Activated CD4-positive, alpha-beta T cell treated with anti-CD3 and anti-CD28 coated beads, Interleukin-2, amount 50 U/mL, for 16 hours (primary cell): ENCODE results near the gene AMDHD2.

Experiments
- DNase-seq: peaks from one replicate; pipeline ENCODE4 v3.0.0-alpha.2; 2020

Gene AMDHD2

DNA sequence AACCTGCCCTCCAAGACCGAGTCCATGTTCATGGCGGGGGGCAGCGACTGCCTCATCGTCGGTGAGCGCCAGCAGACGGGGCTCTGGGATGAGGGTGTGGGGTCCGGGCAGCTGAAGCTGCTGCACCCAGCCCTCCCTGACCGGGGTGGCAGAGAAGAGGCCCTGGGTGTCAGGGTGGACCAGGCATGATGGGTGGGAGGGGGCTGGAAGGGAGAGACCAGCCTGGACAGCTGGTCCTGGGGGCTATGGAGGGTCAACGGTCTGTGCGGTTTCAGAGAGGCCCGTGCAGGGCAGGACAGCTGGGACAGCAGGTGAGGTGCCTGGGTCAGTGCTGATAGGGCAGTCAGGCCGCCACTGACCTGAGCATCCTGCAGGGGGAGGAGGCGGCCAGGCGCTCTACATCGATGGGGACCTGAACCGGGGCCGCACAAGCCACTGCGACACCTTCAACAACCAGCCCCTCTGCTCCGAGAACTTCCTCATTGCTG, 19.7 kb upstream of the AMDHD2 start:
- DNase-seq, result no peak

DNA sequence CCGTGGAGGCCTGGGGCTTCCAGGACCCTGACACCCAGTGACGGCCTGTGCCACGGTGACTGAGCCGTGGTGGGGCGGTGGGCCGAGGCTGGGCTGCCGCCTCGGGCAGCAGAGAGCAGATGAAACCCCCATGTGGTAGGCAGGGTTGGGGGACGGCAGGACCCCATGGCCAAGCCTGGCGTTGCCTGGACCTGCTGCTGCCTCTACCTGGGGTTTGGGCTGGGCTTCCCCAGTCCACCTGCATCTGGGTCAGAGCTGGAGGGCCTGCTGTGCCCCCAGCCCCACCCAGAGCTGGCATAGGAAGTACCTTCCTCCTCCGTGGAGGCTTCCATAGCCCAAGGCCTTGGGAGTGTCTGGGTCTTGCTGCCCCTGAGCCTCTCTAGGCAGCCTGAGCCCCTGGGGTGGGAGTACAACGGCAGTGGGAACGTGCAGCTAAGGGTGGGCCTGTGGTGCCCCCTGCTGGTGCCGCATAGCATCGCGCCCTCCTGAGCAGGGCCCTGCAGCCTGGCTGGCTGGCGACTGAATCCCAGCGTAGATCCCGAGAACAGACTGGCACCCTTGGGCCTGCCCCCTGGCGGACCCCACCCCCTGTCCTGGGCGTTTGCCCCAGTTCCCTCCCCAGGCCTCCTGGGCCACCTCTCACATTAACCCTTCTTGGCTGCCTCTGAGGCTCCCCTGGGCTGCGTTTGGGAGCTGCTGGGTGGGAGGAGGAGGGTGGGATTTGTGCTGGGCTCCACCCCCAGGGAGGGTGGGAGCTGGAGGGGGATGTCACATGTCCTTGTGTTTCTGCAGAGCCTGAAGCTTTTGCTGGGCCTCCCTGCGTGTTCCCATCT, 19.0 kb upstream of the AMDHD2 start:
- peak; percentile 80 for DNase-seq

DNA sequence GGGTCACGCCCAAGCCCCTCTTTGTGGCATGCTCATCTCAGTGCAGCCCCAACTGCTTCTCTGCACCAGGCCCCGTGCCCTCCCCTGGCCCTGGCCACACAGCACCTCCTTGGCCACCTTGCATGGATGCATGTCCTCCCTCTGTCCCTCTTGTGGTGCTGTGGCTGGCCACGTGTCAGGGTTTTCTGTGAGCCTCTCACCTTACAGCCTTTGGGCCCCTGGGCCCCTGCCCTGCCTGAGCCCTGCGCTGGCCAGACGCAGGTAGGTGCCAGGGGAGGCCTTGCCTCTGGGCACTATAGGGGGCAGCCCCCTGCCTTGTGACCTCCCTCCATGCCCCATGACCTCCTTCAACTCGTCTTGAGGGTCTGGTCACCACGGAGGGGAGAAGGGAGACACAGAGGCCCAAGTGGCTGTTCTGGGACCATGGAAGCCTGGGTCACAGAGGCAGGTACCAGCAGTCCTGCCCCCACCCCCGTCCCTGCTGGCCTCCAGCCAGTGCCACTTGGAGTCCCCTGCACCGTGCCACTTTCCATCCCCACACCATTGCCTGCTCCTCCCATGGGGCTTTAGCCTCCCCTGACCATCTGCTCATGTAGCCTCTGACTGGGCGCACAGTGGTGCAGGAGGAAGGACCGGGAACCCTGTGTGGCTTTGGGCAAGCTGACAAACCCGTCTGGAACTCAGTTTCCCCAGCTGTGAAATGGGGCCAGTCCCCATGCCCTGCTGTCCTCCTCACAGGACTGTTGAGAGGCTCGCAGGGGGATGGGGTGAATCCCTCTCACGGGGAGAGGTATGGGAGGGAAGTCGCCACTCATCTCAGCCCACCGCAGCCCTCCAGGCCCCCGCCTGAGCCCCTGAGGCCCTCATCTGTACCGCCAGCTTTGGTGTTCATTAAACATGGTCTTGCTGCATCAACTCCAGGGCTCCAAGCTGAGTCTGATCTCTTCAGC, 17.9 kb upstream of the AMDHD2 start:
- DNase-seq, result no peak

DNA sequence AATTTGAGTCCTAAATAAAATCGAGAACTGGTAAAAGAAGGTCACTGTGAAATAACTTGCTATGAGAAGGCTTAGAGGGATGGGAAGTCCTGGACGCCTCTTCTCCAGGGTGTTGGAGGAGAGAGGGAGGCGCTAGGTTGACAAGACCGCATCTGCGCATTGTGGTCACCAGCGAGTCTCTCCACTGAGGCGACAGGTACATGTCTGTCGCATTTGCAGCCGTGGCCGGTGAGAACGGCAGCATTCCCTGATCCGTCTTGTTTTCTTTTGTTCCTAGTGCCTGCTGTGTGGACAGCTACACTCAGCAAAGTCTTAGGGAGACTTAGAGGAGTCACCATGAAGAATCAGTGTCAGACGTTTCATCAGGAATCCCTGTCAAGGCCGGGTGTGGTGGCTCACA, 14.5 kb upstream of the AMDHD2 start:
- DNase-seq, result no peak

DNA sequence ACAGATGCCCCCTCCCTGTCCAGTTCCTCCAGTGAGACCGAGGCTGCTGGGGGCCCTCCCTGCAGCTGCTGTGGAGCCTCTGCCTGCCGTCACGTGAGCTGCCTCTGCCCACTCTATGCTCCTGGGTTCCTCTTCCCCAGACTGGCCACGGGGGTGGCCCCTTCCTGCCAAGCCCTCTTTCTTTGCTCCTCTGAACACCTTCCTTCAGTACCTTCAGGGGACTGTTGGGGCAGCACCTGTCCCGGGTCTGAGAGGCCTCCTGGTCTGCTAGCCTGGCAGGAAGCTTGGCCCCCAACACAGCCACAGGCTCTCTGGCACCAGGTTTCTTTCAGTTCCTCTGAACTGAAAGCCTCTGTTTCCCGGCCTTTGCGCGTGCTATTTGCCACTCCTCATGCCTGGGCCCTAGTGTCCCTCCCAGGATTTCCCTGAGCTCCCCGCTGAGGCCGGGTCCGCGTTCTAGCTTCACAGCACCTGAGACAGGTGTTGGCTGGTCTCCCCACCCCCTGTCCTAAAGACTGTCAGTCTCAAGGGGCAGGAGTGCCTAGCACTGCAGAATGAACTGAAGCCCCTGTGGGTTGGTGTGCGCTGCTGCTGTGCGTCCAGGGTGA, 13.0 kb upstream of the AMDHD2 start:
- DNase-seq, result no peak

DNA sequence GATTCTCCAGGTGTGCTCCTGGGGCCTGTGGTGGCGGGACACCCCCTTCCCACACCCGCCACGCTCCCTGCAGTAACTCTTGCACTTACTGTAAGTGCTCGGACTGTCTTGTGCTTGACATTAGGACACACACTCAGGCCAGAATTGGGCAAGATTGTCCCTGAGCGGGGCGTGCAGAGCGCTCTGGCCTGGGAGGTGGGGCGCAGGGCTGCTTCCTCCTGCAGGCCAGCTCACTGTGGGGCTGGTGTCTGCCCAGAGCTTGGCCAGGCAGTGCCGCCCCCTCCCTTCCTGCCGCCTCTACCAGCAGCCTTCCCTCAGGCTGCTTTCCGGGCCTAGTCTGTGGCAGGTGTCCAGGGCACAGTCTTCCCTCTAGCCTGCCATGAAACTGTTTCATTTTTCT, 12.5 kb upstream of the AMDHD2 start:
- no peak for DNase-seq

DNA sequence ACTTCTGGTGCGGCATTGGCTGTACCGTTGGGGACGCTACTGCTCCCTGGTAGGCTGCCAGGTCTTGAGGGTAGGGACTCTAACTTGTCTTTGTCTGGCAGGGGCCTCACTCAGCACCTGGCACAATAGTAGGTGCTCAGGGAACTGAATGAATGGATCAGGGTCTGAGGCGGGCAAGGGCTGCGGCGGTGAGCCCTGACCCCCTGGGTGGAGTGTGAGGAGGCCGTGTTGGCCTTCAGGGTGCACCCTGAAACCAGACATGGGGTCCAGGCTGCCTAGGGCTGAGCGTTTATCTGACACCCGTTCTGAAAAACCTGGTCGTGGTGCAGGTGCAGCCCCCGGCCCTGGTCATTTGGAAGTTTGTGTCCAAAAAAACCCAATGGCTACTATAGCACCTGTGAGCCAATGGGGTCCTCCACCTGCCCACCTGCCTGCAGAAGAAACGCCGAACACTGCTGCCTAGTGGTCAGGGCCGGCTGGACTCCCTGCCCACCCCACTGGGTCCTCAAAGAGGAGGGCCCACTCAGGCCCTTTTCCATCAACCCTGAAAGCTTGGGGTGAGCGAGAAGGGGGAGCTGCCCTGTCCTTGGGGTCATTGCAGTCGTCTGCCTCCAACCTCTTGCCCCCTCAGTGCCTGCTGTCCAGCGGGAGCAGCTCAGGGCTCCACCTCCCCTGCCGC, 11.3 kb upstream of the AMDHD2 start:
- no peak for DNase-seq

DNA sequence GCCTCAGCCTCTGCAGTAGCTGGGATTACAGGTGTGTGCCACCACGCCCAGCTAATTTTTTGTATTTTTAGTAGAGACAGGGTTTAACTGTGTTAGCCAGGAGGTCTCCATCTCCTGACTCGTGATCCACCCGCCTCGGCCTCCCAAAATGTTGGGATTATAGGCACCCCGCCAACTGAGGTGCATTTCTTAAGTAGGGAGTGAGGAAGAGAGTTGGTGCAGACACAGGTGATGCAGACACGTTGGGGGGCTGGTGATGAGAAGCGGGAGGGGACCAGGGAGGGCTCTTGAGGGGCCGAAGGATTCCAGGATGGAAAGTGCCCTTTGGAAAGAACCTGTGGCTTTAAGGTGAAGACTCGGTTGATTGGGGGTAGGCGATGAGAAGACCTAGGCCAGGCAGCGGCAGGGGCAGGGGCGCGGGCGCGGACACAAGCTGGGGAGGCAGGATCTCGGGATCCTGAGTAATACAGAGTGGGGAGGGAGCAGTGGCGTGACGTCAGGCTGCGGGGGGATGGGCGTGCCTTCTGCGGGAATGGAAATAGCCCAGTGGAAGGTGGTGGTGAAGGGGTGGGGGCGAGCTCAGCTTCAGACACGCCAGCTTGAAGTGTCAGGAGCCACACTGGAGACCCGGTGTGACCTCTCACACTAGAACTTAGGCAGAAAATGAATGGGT, 8.9 kb upstream of the AMDHD2 start:
- no peak for DNase-seq

DNA sequence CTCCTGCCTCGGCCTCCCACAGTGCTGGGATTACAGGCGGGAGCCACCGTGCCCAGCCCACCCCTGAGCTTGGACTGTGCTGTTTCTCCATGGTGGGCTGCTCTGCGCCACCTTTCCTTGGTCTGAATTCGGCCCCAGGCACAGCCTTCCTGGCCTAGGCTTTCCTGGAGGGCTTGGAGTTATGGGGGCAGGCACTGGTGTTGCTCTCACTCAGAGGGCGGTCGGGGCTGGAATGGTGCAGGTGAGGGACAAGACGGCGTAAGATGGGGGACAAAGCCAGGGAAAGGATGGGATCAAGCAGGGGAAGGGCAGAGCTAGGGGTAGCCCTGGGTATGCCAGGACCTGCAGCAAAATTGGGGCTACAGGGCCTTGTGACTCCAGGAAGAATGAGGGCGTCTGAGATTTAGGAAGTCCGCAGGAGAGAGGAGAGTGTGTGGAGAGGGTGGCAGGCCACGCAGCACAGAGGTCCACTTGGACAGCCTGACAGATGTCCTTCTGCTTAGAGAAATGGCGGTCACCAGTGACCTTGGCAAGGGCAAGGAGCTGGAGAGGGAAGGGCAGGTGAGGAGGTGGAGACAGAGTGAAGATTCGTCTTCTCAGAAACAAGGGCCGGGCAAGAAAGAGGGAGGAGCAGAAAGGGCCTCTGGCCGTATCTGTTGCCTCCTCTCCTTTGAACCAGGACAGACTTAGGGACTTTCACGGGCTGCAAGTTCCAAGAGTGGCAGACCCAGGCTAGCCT, 8.0 kb upstream of the AMDHD2 start:
- no peak for DNase-seq

DNA sequence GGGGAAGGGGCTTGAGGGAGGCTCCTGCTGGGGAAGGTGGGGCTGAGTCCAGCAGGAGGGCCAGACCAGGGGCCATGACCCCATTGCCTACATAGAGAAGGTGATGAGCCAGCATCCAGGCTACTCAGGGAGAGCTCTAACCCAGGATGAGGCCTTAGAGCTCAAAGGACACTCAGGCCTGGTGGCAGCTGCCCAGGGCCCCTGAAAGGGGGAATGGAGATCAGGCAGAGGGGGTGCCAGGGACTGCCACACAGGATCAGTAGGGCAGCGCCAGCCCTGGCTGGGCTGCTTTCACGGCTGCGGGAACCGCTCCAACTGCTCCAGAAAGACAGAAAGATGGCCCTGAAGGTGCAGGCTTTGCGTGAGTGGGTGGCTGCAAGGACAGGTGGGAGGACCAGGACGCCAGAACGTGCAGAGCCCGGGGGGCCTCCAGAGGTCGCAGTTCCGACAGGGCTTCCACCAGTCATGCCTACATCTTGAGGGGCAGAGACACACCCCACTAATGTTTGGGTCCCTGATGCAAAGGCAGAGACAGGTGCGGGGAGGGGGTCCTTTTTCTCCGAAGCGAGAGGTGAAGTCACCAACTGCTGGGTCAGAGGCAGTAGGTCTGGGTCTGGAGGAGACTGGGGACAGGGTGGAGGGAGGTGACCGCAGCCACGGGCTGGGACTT, 7.3 kb upstream of the AMDHD2 start:
- DNase-seq, result no peak

DNA sequence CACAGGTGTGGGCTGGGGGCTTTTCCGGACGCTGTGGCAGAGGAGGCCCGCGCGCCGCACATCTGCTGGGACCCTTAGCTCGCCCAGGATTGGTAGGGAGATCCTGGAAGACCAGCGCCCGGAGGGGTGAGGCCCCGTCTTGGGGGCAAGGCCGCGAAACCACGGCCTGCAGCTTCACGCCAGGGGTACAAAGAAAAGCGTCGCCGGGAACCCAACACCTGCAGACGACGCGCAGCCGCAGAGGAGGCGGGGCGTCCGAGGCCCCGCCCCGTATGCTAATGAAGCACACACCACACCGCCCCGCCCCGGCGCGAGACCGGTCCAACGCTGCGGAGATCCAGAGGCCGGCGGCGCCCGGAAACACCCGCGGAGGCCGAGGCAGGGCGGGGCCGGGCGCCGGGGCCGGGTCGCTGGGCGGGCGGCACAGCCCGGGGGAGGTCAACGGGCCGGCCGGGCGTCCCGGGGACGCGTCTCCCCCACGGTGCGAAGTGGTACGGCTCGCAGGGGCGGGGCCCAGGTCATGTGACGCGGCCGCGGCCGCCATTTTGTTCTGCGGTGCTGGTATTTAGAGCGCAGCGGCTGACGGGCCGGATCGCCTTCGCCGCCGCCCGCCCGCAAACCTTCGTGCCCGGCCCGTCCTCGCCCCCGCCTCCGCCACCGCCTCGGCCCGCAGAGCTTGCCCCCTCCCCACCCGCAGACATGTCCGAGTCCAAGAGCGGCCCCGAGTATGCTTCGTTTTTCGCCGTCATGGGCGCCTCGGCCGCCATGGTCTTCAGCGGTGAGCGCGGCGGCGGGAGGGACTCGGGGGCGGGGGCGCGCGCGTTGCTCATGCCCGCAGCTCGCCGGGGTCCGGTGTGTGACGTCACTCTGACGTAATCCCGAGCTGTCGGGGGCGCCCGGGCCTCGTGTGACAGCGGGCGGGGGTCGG, 6.5 kb upstream of the AMDHD2 start, which contains the start of gene ATP6V0C:
Gene ATP6V0C, plus strand, starts transcription at position 548 of the 928 bp plus-strand sequence. Its CDS starts 152 bp downstream, at position 700.
- peak; percentile 92 for DNase-seq

DNA sequence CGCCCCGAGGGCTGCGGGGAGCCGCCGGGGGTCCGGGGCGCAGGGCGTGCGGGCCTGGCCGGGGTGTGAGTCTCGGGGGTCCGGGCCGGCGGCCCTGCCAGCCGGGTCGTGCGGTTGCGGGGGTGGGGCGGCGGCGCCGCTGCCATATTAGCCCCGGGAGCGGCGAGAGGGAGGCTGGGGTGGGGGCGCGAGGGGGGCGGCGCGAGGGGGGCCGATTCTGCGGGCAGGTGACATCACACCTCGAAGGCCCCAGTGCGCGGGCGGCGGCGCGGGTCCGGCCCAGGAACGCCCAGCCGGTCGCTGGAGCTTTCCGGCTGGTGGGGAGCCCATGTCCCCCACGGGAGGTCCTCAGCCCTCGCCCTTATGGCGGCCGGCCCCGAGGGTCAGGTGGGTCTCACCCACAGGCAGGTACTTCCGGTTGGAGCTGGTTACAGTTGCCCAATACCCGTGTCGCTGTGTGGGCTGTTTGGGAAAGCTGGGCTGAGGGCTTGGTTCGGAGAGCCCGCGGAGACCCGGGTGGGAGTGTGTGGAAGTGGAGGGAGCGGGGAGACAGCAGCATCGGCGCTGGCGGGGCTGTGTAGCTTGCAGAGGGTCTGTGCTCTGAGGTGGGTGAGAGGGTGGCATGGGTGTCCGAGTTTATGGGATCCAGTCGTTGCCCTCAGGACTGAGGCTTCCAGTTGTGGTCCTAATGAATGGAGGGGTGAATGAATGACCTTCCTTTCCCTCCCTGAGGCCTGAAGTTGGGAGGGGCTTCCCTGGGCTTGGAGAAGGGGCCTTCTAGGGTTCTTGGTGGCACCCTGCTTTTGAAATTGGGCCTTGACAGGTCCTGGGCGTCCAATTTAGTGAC, 5.6 kb upstream of the AMDHD2 start:
- peak; percentile 25 for DNase-seq

DNA sequence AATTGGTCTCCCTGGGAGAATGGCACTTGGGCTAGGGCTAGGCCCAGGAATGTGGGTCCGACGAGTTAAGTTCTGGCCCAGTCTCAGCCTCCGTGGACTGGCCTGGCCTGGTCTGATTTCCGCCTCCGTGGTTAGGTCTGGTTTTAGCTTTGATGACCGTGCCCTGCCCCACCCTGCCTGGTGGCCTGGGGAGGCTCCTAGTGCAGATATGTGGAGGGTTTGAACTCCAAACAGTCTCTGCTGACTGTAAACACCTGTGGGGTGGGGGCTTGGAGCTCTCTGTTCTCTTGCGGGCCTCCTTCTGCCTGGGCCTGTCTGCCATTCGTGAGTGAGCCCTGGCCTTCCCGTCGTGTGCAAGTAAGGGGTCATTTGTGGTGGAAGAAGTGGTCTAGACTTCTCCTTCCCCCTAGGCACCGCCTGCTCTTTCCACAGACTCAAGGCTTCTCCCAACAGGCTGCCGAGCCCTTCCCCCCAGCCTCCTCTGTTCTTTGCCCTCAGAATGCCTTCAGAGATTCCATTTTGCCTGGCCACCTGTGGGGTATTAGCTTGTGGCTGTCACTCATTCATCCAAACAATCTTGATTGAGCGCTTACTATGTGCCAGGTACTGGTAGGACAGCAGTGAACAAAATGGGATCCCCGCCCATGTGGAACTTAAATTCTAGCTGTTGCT, 4.9 kb upstream of the AMDHD2 start:
- no peak for DNase-seq

DNA sequence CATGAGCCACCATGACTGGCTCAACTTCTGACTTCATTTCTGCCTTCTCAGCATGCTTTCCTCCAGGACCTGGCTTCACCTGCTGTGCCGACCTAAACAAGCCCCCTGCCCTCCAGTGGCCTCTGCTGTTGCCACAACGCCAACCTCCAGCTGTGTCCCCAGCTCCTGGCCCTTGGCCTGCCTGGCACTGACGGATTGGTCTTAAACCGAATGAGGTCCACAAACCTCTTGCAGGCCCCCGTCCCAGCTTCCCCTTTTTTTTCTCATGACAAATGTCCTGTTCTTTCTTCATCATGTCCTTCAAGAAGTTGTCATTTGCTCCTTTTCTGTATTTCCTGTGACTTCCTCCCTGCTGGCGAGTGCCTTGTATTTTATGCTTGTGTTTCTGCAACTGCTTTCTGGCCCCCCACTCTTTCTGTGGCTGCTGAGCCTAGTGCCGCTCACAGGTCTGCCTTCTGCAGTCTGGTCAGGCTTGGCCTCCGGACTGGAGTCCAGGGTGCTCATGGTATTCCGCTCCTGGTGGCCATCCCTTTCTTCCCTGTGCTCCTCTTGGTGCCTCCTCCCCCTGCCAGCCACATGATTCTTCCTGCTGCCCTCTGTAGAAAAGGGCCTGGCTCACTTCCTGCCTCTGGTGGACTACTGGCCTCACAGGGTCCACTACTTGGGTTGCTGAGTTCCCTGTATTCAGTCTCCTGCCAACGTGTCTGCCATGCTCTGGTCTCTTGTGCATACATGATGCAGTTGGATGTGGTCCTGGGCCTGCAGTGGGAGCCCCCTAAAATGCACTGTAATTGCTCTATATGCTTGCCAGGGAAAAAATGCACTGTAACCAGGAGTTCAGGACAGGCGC, 3.6 kb upstream of the AMDHD2 start:
- DNase-seq, result no peak

DNA sequence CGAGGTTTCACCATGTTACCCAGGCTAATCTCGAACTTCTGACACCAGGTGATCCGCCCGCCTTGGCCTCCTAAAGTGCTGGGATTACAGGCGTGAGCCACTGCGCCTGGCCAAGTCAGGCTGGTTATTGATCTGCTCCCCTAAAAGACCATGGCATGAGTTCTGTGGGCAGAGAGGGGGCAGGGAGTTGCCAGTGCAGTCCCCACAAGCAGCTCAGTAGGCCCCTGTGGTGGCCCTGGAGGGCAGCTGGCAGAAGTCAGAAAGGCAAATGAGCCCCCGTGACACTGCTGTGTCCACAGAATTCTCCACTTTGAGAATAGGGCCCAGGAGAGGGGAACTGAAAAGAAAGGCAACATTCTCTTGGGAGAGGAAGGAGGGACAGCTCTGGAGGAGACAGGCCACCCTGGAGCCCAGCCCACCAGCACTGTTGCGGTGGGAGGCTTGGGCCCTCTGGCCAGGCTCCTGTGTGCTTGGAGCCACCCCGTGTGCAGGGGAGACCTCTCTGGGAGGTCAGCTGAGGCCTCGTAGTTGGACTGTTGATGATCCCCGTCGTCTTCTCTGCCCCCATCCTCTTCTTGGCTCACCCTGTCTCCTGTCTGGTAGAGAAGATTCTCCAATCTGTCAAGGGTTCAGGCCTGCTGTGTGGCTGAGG, 2.1 kb upstream of the AMDHD2 start:
- DNase-seq, result no peak
